Hematopoietic multipotent progenitor cell treated with erythropoietin and hydrocortisone succinate and interleukin-3 and kit ligand, for 4 days (in vitro differentiated cells): Measurements from ENCODE around the gene CARS2.
A peak's percentile ranks its signal among the peaks of the same experiment; 100 is the strongest.
"Not testable (repeated sequence)": the region's sequence is repeated elsewhere in the genome, so short reads cannot be mapped to it uniquely, and the experiment has no call there.

Source experiments
- DNase-seq: peaks from one replicate; pipeline ENCODE4 v3.0.0-alpha.2; 2015

Gene CARS2

DNA sequence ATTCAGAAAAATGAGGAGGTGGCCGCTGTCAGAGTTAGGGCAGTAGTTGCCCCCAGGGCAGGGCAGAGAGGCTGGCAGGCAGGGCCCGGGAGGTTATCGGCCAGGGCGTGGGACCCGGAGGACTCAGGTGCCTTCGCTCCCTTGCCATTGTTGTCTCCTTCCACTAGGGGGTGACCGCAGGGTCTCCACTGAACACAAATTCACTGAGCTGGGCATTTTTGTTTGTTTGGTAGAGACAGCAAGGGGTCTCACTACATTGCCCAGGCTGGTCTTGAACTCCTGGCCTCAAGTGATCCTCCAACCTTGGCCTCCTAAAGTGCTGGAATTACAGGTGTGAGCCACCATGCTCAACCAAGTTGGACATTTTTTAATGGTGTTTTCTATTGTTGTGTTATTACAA, 25.1 kb downstream of the CARS2 start:
- peak; percentile 61 for DNase-seq

DNA sequence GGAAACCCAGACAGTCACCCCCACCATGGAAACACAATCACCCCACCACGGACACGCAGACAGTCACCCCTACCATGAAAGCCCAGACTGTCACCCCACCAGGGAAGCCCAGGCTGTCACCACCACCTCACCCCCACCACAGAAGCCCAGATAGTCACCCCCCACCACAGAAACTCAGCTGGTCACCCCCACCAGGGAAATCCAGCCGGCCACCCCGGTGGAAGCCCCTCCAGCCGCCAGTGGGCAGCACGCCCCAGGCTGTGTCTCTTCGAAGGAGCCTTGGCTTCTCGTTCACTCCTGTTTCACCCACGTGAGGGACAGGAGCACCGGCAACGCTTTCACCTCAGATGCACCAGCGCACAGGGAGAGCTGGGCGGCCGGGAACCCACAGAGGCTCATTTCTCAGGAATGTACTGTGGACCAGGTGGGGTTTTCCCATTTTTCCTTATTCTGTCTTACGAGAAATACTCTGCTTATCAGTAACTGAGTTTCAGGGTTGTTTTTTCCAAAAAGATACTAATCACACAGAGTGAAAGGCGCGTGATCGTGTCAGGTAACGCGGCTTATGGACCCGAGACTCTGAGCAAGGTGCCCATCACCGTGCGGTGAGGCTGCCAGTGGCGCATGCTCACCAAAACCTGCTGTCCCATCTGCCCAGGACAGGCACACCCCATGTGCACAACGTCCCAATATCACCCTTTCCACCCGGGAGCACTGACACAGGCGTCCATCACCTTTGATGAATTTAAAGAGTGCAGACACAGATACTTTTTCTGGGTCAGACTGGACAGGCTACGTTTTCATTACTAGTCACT, 28.0 kb downstream of the CARS2 start:
- DNase-seq = no peak

DNA sequence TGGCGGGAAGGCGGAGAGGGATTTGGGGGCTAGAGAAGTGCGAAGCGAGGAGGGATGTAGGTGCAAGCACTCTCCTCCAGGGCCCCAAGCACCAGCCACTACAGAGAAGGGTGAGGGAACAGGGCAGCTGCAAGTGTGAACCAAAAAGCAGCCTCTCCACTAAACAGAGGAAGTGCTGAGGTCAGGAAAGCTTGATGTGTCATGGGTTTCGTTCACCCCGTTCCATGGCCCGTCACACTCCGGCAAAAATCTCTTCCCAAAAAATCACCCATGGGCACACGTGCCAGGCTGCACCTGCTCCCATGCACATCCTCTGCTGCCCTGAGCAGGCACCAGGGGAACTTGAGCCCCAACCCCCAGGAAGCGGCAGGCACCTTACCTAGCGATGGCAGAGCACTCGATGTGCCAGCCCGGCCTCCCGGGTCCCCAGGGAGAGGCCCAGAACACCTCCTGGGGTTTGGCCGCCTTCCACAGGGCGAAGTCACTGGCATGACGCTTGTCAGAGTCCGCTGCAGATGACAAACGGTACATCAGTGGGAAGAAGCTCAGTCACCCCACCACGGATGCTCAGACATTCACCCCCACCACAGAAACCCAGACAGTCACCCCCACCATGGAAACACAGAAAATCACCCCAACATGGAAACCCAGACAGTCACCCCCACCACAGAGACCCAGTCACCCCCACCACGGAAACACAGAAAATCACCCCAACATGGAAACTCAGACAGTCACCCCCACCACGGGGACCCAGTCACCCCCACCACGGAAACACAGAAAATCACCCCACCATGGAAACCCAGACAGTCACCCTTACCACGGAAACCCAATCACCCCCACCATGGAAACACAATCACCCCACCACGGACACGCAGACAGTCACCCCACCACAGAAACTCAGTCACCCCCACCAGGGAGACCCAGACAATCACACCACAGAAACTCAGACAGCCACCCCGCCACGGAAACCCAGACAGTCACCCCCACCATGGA, 29.0 kb downstream of the CARS2 start:
- no peak for DNase-seq

DNA sequence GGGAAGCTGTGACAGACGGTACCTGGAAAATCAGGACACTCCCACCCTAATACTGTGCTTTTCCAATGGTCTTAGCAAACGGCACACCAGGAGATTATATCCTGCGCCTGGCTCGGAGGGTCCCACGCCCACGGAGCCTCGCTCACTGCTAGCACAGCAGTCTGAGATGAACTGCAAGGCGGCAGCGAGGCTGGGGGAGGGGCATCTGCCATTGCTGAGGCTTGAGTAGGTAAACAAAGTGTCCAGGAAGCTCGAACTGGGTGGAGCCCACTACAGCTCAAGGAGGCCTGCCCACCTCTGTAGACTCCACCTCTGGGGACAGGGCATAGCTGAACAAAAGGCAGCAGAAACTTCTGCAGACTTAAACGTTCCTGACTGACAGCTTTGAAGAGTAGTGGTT, 36.1 kb downstream of the CARS2 start:
- not testable (repeated sequence) for DNase-seq

DNA sequence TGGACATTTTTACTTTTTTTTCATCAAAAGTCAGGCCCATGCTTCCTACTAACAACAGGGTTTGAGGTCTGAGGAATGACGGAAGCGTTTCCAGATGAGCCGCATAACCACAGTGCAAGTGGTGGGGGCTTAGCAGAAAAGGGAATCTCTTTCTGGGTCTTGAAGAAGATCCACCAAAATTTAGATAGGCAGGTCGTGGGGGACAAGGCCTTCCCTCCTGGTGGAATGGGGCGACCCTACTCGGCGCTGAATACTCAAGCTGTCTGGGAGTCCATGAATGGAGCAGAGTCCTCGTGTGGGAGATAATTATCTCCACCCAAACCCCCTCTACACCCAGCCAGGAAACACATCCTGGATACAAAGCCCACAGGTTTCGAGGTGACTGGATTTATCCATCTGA, 36.9 kb downstream of the CARS2 start:
- no peak for DNase-seq

DNA sequence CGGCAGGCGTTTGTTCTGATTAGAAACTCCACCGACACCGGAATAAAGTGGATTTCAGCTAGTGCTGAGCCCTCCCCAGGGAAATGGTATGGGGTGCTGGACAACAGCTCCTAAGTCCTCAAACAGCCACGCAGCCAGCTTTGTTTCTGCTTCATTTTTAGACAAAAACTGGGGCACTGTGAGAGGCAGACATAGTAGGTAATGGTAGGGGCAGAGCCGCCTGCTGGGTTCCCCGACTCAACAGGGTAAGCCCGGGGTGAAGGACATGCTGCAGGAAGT, 39.7 kb downstream of the CARS2 start:
- no peak for DNase-seq

DNA sequence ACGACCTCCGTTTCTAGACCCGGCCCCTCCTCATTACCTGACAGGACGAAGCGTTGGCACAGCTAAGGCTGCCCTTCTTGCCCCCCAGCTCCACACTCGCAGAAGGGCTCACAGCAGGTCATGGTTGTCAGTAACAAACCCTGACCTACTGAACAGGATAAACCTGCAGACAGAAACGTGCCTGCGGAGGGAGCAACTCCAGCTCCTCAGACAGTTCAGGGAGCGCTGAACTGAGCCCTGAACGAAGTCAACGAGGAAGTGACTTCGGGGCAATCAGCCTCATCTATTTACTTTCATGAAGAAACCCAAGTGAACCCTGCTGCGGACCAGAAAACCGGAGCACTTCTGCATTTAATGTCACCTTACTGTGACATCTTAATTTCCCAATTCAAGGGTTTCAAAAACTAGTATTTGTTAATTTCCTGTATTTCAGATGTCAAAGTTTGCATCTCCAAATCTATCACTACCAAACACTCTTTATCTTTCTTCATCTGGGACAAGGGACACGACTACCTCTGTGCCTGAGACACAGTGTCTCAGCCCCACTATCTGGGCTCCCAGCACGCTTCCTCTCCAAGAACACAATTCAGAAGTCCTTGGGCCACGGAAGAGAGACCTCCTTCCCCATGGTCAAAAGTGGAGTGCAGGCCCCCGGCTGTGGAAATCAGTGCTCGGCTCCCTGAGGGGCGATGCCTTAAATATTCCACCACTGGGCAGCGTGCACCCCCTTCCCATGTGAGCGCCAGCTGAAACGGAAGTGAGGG, 40.2 kb downstream of the CARS2 start:
- peak; percentile 70 for DNase-seq

DNA sequence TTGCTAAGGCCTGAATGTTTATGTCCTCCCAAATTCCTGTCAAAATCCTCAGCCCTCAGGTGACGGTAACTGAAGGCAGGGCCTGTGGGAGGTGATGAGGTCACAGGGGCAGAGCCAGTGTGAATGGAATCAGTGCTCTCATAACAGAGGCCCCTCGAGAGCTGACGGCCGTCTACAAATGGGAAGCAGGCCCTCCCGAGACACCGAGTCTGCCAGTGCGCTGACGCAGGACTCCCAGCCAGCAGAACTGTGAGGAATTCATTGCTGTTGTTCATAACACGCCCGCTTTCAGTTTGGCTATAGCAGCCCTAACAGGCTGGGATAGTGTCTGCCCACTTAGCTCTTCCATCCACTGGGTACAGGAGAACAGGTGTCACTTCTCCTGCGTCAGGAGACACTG, 41.2 kb downstream of the CARS2 start:
- no peak for DNase-seq

DNA sequence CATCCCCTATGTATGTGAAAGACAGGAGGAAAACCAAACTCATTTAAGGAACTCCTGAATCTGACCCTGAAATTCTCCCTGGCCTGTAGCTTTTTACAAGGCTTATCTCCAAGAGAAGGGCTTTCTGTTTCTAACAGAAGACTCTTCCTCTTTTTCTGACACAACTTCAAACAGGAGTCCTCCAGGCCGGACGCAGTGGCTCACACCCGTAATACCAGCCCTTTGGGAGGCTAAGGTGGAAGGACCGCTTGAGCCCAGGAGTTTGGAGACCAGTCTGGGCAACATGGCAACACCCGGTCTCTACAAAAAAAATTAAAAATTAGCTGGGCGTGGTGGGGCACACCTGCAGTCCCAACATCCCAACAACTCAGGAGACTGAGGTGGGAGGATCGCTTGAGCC, 41.9 kb downstream of the CARS2 start:
- DNase-seq = no peak

DNA sequence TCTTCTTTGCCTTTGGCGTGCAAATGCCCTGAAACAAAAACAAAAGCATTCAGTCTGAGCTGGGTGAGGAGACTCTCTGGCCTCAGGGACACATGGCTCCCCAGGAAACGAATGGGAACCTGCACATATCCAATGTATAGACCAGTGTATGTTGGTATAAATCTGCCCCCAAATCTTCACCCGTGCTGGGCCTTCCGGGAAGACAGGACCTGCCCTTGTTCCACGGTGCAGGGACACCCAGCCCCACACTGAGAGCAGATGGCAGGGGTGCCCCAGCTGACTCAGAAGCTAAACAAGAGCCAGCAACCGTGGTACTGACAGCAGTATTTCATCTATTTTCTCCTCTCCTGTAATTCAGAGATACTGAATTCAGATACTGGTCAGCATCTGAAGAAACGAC, 42.4 kb downstream of the CARS2 start:
- DNase-seq = no peak

DNA sequence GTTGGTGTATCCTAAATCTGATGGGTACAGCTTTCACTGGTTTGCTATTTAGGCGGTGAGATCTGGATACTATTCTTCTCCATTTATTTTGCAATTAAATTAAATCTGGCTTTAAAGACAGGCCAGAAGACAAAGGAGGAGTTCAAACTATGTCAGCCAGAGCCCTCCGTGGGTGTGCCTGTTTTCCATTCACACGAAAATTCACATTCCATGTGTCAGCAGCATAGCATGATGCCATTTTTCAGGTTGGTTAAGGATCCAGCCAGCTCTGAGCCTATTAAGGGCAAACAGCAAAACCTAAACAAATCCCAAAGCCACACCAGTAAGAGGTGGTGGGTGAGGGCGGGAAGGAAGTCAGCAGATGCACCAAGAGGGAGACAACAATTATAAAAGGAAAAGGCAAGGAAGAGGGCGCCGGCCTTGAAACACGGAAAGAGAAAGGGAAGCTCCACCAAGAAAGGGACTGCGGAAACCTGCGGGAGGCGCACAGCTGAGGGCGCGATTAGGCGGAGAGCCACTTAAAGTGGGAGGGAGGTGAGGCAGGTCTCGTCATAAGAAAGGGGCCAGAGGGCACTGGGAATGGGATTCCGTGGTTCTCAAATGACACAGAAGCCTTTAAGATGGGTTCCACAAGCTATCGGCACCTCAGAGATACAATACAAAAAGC, 43.0 kb downstream of the CARS2 start:
- no peak for DNase-seq

DNA sequence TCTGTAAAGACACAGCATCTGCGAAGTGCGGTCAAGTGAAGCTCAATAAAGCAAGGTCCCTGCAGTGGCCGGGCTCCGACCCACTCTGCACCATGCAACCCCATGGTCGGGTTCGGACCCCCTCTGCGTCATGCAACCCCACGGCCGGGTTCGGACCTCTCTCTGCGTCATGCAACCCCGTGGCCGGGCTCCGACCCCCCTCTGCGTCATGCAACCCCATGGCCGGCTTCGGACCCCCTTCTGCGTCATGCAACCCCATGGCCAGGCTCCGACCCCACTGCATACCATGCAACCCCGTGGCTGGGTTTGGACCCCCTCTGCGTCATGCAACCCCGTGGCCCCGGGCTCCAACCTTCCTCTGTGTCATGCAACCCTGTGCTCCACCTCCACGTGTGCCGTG, 43.8 kb downstream of the CARS2 start:
- no peak for DNase-seq

DNA sequence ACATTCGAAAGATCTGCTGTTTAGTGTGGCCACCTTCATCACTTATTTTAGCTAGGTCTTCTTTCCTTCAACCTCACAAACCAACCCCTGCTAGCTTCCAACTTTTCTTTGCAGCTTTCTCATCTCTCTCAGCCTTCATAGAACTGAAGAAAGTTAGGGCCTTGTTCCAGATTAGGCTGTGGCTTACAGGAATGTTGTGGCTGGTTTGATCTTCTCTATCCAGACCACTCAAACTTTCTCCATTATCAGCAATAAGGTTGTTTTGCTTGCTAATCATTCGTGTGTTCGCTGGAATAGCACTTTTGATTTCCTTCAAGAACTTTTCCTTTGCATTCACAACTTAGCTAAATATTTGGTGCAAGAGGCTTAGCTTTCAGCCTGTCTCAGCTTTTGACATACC, 44.7 kb downstream of the CARS2 start:
- DNase-seq = no peak

DNA sequence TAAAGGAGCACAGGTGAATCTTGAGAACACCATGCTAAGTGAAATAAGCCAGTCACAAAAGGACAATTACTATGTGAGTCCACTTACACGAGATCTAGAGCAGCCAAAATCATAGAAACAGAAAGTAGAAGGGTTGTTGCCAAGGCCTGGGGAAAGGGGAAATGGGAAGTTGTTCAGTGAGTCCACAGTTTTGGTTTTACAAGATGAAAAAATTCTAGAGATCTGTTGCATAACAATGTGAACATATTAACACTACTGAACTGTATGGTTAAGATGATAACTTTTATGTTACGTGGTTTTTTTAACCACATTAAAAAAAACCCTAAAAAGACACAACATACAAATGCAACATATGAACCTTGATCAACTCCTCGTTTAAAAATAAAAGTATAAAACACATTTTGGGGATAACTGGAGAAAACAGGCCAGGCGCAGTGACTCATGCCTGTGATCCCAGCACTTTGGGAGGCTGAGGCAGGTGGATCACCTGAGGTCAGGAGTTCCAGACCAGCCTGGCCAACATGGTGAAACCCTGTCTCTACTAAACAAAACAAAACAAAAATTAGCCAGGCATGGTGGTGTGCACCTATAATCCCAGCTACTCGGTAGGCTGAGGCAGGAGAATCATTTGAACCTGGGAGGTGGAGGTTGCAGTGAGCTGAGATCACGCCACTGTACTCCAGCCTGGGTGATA, 47.6 kb downstream of the CARS2 start:
- DNase-seq = peak; percentile 80

DNA sequence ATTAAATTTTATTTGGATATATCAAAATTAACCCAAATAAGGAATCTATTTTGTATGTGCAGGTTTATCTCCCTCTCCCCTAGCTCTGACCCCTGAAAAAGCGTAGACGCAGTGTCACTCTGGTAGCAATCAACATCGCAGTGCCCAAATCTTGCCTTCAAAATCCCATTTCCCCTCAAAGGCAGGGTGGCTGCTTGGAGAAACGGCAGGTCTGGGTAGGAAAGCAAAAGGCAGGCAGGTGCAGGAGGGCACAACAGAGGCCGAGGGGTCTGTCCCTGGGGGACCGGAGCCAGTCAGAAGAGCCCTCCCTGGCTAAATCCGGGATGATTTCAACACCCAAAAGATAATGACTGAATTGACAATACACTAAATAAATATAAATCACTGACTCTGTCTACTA, 48.7 kb downstream of the CARS2 start:
- no peak for DNase-seq

DNA sequence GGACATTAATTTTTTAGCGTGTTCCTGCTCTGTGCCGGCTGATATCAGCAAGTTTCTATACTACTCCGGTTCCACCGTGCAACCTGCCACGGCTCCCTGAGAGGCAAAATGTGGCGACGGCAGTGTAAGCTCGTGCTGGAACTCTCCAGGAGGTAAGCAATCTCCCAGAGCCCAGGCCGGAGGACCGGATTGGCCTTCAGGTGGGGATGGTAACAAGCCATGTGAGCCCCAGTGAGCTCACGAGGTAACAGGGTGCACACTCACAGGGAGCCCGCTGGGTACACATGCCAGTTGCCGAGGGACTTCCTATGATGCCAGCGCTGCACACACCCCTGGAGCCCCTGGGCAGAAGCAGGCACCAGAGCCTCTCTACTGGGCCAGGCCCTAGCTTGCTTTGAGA, 52.1 kb downstream of the CARS2 start:
- no peak for DNase-seq

DNA sequence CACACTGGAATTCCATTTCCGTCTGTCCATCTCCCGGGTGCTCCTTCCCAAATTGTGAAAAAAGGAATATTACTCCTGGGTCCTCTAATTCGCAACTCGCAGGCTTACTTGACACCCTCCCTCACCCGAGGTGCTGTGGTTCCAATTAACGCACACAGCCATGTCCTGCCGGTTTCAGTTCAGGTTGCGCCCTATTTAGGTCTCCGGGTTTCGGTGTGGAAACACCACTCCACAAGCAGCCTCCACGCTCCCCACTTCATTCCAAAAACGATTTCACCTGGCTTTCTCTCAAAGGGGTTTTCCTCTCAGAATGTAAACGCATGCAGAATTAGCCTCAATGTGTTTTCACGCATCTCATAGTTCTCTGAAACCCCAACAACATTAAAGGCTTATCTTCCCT, 52.6 kb downstream of the CARS2 start:
- no peak for DNase-seq

DNA sequence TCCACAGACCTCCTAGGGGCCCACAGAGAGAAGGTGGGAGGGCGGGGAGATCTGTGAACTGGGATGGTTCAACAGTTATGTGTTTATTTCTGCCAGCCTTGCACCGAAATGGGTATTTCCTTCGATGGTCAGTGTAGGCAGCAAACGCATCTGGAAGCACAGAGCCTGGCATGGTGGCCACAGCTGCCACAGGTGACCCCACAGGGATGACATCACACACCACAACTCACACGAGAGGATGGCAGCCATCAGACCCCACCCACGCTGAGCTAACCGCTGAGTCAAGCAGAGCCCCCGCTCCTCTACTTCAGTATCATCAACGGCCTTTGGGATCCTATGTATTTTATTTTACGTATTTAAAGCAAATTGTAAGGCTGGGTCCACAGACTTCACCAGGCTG, 53.2 kb downstream of the CARS2 start:
- DNase-seq = no peak

DNA sequence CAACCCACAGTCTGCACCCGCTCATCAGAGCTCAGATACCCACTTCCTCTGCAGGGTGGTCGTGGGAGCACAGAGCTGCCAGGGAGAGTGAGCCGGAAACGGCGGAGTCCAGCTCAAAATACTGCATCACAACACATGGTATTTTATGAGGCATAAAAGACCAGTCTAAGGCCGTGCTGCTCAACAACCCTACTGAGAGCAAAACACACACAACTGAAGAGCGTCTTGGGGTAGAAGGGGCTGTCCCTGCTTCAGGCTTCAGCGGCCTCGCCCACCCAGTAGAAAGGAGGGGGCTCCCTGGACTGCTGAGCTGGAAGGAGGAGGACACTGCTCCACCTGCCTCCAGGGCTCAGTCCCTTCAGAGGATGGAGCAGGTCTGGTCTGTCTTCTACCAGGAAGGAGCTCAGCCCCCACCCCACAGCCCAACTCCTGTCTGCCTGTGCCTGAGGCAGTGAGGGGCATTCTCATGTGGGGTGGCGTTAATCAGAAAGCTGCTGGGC, 53.6 kb downstream of the CARS2 start:
- DNase-seq = no peak

DNA sequence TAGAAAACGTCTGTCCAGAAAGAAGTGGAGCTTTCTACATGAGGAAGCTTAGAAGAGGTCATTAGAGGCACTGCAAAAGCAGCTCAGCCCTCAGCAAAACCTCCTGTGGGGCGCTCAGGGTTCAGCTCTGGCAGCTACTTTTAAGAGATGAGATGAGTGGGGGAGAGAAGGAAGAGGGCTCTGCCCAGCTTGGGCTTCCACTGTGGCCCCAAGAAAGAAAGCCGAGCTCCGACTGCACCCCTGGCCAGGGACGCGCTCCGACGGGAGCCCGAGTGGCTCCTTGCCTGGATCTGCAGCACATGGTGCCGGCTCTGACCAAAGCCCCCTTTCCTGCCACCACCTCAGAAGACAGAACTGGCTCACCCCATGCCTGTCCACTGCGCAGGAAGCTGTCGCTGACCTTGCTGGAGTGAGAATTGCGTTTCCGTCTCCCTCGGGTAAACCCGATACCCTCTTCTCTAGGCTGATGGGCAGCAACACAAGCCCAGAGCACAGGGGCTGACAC, 54.1 kb downstream of the CARS2 start:
- DNase-seq = no peak

DNA sequence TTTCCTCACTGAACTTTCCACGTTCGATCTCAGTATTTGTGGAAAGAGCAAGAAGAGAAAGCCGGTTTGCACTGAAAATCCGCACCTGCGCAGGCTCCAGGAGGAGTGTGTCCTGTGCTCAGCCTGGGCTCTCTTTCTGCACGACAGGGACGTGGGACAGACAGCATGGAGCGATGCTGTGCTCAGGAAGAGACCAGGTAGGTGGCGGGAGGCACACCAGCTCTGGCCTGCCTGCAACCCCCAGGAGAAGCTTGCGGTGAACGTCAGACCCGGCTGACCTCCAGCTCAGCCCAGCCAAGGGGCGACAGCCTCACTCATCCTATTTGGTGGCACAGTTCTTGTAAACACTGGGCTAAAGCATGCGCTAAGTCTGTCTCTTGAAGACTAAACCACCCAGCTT, 54.6 kb downstream of the CARS2 start:
- DNase-seq = no peak

DNA sequence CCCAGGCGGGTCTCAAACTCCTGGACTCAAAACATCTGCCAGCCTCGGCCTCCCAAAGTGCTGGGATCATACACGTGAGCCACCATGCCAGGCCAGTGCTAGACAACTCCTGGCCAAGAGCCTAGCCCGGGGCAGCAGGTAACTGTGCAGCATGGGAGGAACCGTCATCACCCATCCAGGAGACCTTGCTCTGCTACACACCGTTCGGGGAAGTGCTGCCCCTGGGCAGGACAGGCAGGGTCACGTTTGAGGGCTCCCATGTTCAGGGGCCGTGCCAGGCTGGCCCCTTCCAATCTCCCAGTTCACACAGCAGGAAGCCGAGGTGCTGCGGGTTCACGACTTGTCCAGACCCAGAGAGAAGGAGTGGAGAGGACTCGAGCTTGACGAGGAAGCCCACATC, 55.5 kb downstream of the CARS2 start:
- DNase-seq = no peak
